Neural cell (in vitro differentiated cells): ENCODE data around the gene CITED1. TPM values are rescaled to one million over a fixed set of nuclear protein-coding genes. Genes with fewer than 3 reads are reported as not detected.

Source experiments
- H2AFZ ChIP-seq: fragments of 200-600, 300-800 bp; sonication (generic), shearing (Covaris generic); 2 replicates; pipeline ENCODE4 v1.6.0; 2014; ENCODE audit warnings: low read depth, mild to moderate bottlenecking, antibody characterized with exemption, low read length, moderate library complexity
- H3F3A ChIP-seq: fragments of 200-600 bp; shearing (Covaris generic); 2 replicates; pipeline ENCODE4 v1.6.1; 2016; ENCODE audit warnings: mild to moderate bottlenecking, moderate library complexity, mixed read lengths, antibody characterized with exemption, low read length; ENCODE audit not compliant: insufficient read depth, poor library complexity, severe bottlenecking
- H3K27ac ChIP-seq: fragments of 200-600, 300-800 bp; sonication (generic), shearing (Covaris generic); 2 replicates; pipeline ENCODE4 v1.5.1; 2014; ENCODE audit warnings: mild to moderate bottlenecking, low read length, moderate library complexity
- H3K27me3 ChIP-seq: fragments of 300-800, 200-600 bp; sonication (generic), shearing (Covaris generic); 2 replicates; pipeline ENCODE4 v1.6.0; 2014; ENCODE audit warnings: mild to moderate bottlenecking, low read depth, low read length, moderate library complexity; ENCODE audit not compliant: insufficient read depth
- H3K36me3 ChIP-seq: fragments of 300-800, 200-600 bp; sonication (generic), shearing (Covaris generic); 2 replicates; pipeline ENCODE4 v1.5.1; 2014; ENCODE audit warnings: mild to moderate bottlenecking, antibody characterized with exemption, low read length, moderate library complexity; ENCODE audit not compliant: insufficient read depth
- H3K4me2 ChIP-seq: fragments of 300-800, 200-600 bp; sonication (generic), shearing (Covaris generic); 2 replicates; pipeline ENCODE4 v1.6.0; 2014; ENCODE audit warnings: mild to moderate bottlenecking, low read length
- H3K4me3 ChIP-seq: fragments of 300-800, 200-600 bp; sonication (generic), shearing (Covaris generic); 2 replicates; pipeline ENCODE4 v1.5.1; 2014; ENCODE audit warnings: mild to moderate bottlenecking, low read length, moderate library complexity
- H3K79me2 ChIP-seq: fragments of 200-600 bp; shearing (Covaris generic); replicated peaks from 2 replicates; pipeline ENCODE4 v1.6.0; 2014; ENCODE audit warnings: mild to moderate bottlenecking, low read length, moderate library complexity; ENCODE audit not compliant: insufficient read depth
- H3K9ac ChIP-seq: fragments of 300-800, 200-600 bp; sonication (generic), shearing (Covaris generic); 2 replicates; pipeline ENCODE4 v1.6.1; 2016; ENCODE audit warnings: mild to moderate bottlenecking, low read length, mixed read lengths
- H3K9me2 ChIP-seq: fragments of 200-600 bp; shearing (Covaris generic); 2 replicates; pipeline ENCODE4 v1.6.1; 2016; ENCODE audit warnings: mild to moderate bottlenecking, low read length, mixed read lengths; ENCODE audit not compliant: insufficient read depth
- H3K9me3 ChIP-seq: fragments of 200-600, 300-800 bp; sonication (generic), shearing (Covaris generic); 2 replicates; pipeline ENCODE4 v1.6.1; 2016; ENCODE audit warnings: mild to moderate bottlenecking, mixed run types, low read length, moderate library complexity, mixed read lengths
- H4K20me1 ChIP-seq: fragments of 200-600 bp; shearing (Covaris generic); 2 replicates; pipeline ENCODE4 v1.6.1; 2016; ENCODE audit warnings: mild to moderate bottlenecking, mixed run types; ENCODE audit not compliant: insufficient read depth
- EP300 ChIP-seq: fragments of 450-650 bp; conservative IDR thresholded peaks from 2 replicates; pipeline ENCODE4 v1.6.1; 2014; ENCODE audit warnings: antibody characterized with exemption, mild to moderate bottlenecking, moderate library complexity; ENCODE audit not compliant: poor library complexity, severe bottlenecking
- EZH2 ChIP-seq: fragments of 200-600, 300-800 bp; shearing (Covaris generic), sonication (generic); IDR thresholded peaks from 2 replicates; pipeline ENCODE4 v1.6.1; 2014; ENCODE audit warnings: antibody characterized with exemption, low read length, borderline replicate concordance, mild to moderate bottlenecking; ENCODE audit not compliant: insufficient read depth, poor library complexity, severe bottlenecking
- MXI1 ChIP-seq: fragments of 450-650 bp; conservative IDR thresholded peaks from 2 replicates; pipeline ENCODE4 v1.6.1; 2014; ENCODE audit warnings: antibody characterized with exemption, mild to moderate bottlenecking; ENCODE audit not compliant: poor library complexity, severe bottlenecking
- POLR2AphosphoS5 ChIP-seq: IDR thresholded peaks from 2 replicates; pipeline ENCODE4 v1.6.1; 2012
- RAD21 ChIP-seq: fragments of 450-650 bp; conservative IDR thresholded peaks from 2 replicates; pipeline ENCODE4 v1.6.1; 2014; ENCODE audit warnings: antibody characterized with exemption, mild to moderate bottlenecking, moderate library complexity
- SMC3 ChIP-seq: fragments of 450-650 bp; conservative IDR thresholded peaks from 2 replicates; pipeline ENCODE4 v1.6.1; 2014; ENCODE audit warnings: antibody characterized with exemption, mild to moderate bottlenecking, moderate library complexity; ENCODE audit not compliant: poor library complexity
- TAF1 ChIP-seq: IDR thresholded peaks from 2 replicates; pipeline ENCODE4 v1.6.1; 2012; ENCODE audit warnings: low read depth
- polyA plus RNA-seq: library from polyadenylated mRNA; depleted of rRNA; stranded (reverse); fragments of >200 nt; gene quantifications from 2 replicates; pipeline ENCODE4 v1.2.3, GENCODE V29; 2014
- TF ChIP-seq, protein P1 (sequence below): fragments of 450-650 bp; IDR thresholded peaks from 2 replicates; pipeline ENCODE4 v1.5.1; 2014; ENCODE audit warnings: antibody characterized with exemption, mild to moderate bottlenecking, moderate library complexity; ENCODE audit not compliant: poor library complexity, severe bottlenecking
- TF ChIP-seq, protein P2 (sequence below): IDR thresholded peaks from 2 replicates; pipeline ENCODE4 v1.6.1; 2012; ENCODE audit warnings: borderline replicate concordance

The CITED1 gene
- polyA plus RNA-seq, 1 donor from 2014 or later = 24.1 TPM

DNA sequence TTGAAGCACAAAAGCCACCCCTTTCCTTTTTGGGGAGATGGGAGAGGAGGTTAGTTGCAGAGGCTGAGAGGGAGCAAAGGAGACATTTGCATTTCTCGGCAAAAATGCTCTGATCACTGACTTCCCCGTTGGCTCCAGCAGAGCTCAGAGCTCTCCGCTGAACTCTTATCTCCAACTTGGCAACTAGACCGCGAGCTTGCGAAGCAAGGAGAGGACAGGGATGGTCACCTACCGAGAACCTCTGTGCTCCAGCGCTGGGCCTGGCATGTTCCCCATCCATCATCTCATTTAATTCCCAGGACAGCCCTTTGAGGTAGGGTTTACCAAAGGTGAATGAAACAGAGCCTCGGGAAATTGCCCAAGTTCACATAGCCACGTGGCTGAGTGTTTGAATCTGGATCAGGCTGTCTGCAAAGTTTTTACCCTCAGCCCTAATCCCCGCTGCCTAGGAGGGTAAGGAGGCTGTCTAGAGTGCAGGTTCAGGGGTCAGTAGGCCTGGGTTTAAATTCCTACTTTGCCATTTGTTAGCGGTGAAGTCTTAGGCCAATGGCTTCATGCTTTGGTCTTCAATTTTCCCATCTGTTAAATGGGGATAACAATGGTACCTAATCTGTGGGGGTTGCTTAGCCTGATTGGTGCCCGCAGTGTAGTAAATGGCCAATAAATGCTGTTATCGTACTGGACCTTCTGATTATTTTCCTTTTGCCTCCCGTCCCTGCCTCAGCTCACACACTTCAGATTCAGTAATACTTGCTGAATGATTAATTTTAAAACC lies 3.8 kb upstream of the CITED1 start:
- Histone ChIP-seq H3K36me3 (no peaks in the 10 kb centered on the region), H3K79me2 (no peaks in the 10 kb centered on the region), H2AFZ (no peak overlapping the region), H3K4me2 (no peak overlapping the region), H3K9ac (peak overlapping the region; percentile 26), H3K4me3 (peak overlapping the region; percentile 65), H4K20me1 (no peaks in the 10 kb centered on the region), H3K9me2 (no peaks in the 10 kb centered on the region), H3K27ac (no peak overlapping the region), H3K9me3 (no peaks in the 10 kb centered on the region), H3F3A (no peaks in the 10 kb centered on the region), H3K27me3 (peaks cover 29% of the 10 kb centered on the region)
- TF ChIP-seq MXI1 (peak; percentile 7), TAF1 (no peak)

DNA sequence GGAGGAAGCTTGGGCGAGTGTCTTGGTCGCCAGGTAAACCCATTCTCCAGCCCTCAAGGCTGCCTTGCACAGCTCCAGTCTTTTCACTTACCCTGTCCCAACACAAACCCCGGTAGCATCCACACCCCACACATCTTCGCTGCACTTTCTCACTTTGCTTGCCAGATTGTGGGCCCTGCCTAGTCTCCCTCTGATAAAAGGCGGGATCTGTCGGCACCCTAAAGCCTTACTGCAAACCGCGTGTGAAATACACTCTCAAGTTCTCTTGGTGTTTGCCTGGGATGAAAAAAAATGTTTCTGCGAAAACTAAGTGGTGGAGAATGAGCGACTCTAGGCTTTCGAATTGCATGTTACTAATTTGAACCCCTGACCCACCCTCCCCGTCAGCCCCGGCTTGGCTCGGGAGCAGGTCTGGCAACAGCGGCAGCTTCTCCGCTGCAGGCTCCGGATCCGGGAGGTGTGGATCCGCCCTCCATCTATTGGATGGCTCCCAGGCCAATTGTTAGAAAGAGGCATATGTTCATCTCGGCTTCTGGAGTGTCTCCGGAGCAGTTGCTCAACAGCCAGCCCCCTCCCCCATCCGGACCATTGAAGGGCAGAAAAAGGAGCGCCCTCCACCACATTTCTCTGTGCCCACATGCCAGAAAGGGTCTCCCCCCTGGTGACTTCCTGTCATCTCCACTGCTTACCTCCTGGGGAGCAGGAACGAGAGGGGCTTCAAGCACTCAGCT lies 3.0 kb upstream of the CITED1 start:
- H3K4me2 ChIP-seq = no peak overlapping the region
- peaks cover 36% of the 10 kb centered on the region for H3K27me3 ChIP-seq
- no peaks in the 10 kb centered on the region for H3K9me3 ChIP-seq
- no peaks in the 10 kb centered on the region for H3K79me2 ChIP-seq
- no peaks in the 10 kb centered on the region for H4K20me1 ChIP-seq
- H3K27ac ChIP-seq = no peak overlapping the region
- no peaks in the 10 kb centered on the region for H3K9me2 ChIP-seq
- no peaks in the 10 kb centered on the region for H3K36me3 ChIP-seq
- H3F3A ChIP-seq = no peaks in the 10 kb centered on the region
- peak overlapping the region; percentile 65 for H3K4me3 ChIP-seq
- no peak overlapping the region for H2AFZ ChIP-seq
- TF ChIP-seq TAF1 = no peak
- TF ChIP-seq POLR2AphosphoS5 = peak; percentile 24
- peak; percentile 22 for TF ChIP-seq SMC3
- peak; percentile 42 for TF ChIP-seq MXI1
- H3K9ac ChIP-seq = peak overlapping the region; percentile 26

DNA sequence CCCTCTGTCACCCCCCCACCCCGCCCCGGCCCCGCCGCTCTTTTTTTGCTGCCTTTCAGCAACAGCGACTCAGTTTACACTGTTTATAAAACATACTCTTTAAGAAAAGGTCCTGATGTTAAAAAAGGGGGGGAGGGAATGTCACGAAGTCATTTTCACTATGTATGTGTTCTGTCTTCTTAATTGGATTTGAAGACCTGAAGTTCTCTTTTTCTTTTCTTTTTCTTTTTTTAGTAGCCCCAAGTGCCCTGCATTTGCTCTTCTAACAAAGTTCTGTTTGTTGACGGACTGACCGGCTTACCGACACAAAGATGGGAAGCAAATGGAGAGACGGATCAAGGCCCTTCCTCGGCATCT lies 2.5 kb upstream of the CITED1 start:
- peaks cover 41% of the 10 kb centered on the region for H3K27me3 ChIP-seq

More for the DNA sequence above, 2.5 kb upstream of the CITED1 start:
- H3K4me2 ChIP-seq = no peak overlapping the region
- no peaks in the 10 kb centered on the region for H3K79me2 ChIP-seq
- H3K36me3 ChIP-seq = no peaks in the 10 kb centered on the region
- H3K9ac ChIP-seq = no peak overlapping the region
- no peak overlapping the region for H3K27ac ChIP-seq
- H3K9me2 ChIP-seq = no peaks in the 10 kb centered on the region
- H3K9me3 ChIP-seq = no peaks in the 10 kb centered on the region
- TF ChIP-seq MXI1 (no peak), EZH2 (no peak), SMC3 (no peak), POLR2AphosphoS5 (no peak), EP300 (no peak), RAD21 (no peak), TAF1 (no peak)
- TF ChIP-seq, protein P1, sequence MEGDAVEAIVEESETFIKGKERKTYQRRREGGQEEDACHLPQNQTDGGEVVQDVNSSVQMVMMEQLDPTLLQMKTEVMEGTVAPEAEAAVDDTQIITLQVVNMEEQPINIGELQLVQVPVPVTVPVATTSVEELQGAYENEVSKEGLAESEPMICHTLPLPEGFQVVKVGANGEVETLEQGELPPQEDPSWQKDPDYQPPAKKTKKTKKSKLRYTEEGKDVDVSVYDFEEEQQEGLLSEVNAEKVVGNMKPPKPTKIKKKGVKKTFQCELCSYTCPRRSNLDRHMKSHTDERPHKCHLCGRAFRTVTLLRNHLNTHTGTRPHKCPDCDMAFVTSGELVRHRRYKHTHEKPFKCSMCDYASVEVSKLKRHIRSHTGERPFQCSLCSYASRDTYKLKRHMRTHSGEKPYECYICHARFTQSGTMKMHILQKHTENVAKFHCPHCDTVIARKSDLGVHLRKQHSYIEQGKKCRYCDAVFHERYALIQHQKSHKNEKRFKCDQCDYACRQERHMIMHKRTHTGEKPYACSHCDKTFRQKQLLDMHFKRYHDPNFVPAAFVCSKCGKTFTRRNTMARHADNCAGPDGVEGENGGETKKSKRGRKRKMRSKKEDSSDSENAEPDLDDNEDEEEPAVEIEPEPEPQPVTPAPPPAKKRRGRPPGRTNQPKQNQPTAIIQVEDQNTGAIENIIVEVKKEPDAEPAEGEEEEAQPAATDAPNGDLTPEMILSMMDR = no peak
- TF ChIP-seq, protein P2, sequence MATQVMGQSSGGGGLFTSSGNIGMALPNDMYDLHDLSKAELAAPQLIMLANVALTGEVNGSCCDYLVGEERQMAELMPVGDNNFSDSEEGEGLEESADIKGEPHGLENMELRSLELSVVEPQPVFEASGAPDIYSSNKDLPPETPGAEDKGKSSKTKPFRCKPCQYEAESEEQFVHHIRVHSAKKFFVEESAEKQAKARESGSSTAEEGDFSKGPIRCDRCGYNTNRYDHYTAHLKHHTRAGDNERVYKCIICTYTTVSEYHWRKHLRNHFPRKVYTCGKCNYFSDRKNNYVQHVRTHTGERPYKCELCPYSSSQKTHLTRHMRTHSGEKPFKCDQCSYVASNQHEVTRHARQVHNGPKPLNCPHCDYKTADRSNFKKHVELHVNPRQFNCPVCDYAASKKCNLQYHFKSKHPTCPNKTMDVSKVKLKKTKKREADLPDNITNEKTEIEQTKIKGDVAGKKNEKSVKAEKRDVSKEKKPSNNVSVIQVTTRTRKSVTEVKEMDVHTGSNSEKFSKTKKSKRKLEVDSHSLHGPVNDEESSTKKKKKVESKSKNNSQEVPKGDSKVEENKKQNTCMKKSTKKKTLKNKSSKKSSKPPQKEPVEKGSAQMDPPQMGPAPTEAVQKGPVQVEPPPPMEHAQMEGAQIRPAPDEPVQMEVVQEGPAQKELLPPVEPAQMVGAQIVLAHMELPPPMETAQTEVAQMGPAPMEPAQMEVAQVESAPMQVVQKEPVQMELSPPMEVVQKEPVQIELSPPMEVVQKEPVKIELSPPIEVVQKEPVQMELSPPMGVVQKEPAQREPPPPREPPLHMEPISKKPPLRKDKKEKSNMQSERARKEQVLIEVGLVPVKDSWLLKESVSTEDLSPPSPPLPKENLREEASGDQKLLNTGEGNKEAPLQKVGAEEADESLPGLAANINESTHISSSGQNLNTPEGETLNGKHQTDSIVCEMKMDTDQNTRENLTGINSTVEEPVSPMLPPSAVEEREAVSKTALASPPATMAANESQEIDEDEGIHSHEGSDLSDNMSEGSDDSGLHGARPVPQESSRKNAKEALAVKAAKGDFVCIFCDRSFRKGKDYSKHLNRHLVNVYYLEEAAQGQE = no peak
- no peak overlapping the region for H2AFZ ChIP-seq
- H3F3A ChIP-seq = no peaks in the 10 kb centered on the region
- H4K20me1 ChIP-seq = no peaks in the 10 kb centered on the region
- H3K4me3 ChIP-seq = peak overlapping the region; percentile 65
